A549 (cell line): ENCODE data around the gene MEX3B. TPM values are rescaled to one million over a fixed set of nuclear protein-coding genes. Genes with fewer than 3 reads are reported as not detected.
A peak's percentile ranks its signal among the peaks of the same experiment; 100 is the strongest.

Source experiments
- ATAC-seq, 2 experiments: fragments of 200-7000 bp in 1 of 2; fragments of >200 bp in 1 of 2; cut with Nextera tagmentation in 1 of 2; cut with Tn5 transposase in 1 of 2; 3 replicates each; pipeline versions ENCODE4 v1.8.0 to v1.9.1; 2018 to 2020; ENCODE audit warnings: mild to moderate bottlenecking in 1 of 2, moderate library complexity in 1 of 2
- CTCF ChIA-PET: fragments of 300-600 bp; sonication (Branson Sonifier 250); formaldehyde crosslinking; extraction: SDS; loops from one replicate; lab custom pipeline; 2021; ENCODE audit warnings: antibody characterized with exemption, inconsistent platforms; lab: Yijun Ruan, JAX
- POLR2A ChIA-PET: fragments of 350-600 bp; formaldehyde crosslinking; extraction: SDS; loops from one replicate; lab custom pipeline; 2021; ENCODE audit warnings: antibody characterized with exemption, inconsistent platforms; lab: Yijun Ruan, JAX
- DNase-seq, 2 experiments: peaks; one replicate each; pipeline versions ENCODE4 v3.0.0 to v3.0.0-alpha.2; 2011 to 2016; ENCODE audit warnings: low read depth in 1 of 2, low spot score in 1 of 2
- FAIRE-seq: peaks from 2 replicates; lab custom pipeline; 2011; peaks lifted over from hg19 to GRCh38; lab: Jason Lieb, UNC
- H3K27ac ChIP-seq, 2 experiments: fragments of >200 bp; sonication (Bioruptor Twin); formaldehyde crosslinking; 3 replicates each; pipeline ENCODE4 v1.5.1; 2016 to 2017
- H3K4me1 ChIP-seq: fragments of >200 bp; sonication (Bioruptor Twin); formaldehyde crosslinking; 3 replicates; pipeline ENCODE4 v1.6.1; 2016
- H3K4me2 ChIP-seq: fragments of >200 bp; sonication (Bioruptor Twin); formaldehyde crosslinking; 3 replicates; pipeline ENCODE4 v1.6.1; 2016
- H3K4me3 ChIP-seq: fragments of >200 bp; sonication (Bioruptor Twin); formaldehyde crosslinking; 3 replicates; pipeline ENCODE4 v1.5.1; 2016
- H3K9me3 ChIP-seq: fragments of >200 bp; sonication (Bioruptor Twin); formaldehyde crosslinking; 3 replicates; pipeline ENCODE4 v1.6.1; 2016
- BCL3 ChIP-seq: fragments of >200 bp; sonication (Bioruptor Twin); formaldehyde crosslinking; IDR thresholded peaks from 3 replicates; pipeline ENCODE4 v1.6.1; 2016
- BHLHE40 ChIP-seq: IDR thresholded peaks from 2 replicates; pipeline ENCODE4 v1.6.1; 2012; ENCODE audit warnings: low read depth, low read length, inconsistent platforms
- E2F6 ChIP-seq: IDR thresholded peaks from 2 replicates; pipeline ENCODE4 v1.6.1; 2012; ENCODE audit warnings: low read depth, borderline replicate concordance
- EHMT2 ChIP-seq: fragments of 200-600 bp; sonication (generic); IDR thresholded peaks from 2 replicates; pipeline ENCODE4 v1.6.1; 2016; ENCODE audit warnings: antibody characterized with exemption, low read depth, mild to moderate bottlenecking, moderate library complexity
- FOSL2 ChIP-seq, 2 experiments: fragments of 450-650 bp in 1 of 2; fragments of >200 bp in 1 of 2; sonication (Bioruptor Twin) in 1 of 2; formaldehyde crosslinking; IDR thresholded peaks; 2 replicates each; pipeline versions ENCODE4 v1.5.0 to v1.6.1; 2016 to 2020; ENCODE audit warnings: mild to moderate bottlenecking in 1 of 2, moderate library complexity in 1 of 2
- FOXS1 ChIP-seq: fragments of 250-450 bp; sonication (Bioruptor Pico); IDR thresholded peaks from 2 replicates; pipeline ENCODE4 v1.5.0; 2020; ENCODE audit warnings: mild to moderate bottlenecking, moderate library complexity
- JUN ChIP-seq, 2 experiments: fragments of >200 bp; sonication (Bioruptor Twin); formaldehyde crosslinking; IDR thresholded peaks; 2 replicates in 1 of 2; 3 replicates in 1 of 2; pipeline ENCODE4 v1.6.1; 2016 to 2017
- JUNB ChIP-seq: fragments of >200 bp; sonication (Bioruptor Twin); formaldehyde crosslinking; IDR thresholded peaks from 2 replicates; pipeline ENCODE4 v1.6.1; 2016
- KDM5A ChIP-seq: fragments of 200-600 bp; sonication (generic); IDR thresholded peaks from 2 replicates; pipeline ENCODE4 v1.6.1; 2016; ENCODE audit warnings: antibody characterized with exemption, mild to moderate bottlenecking
- MAFK ChIP-seq: fragments of 450-650 bp; IDR thresholded peaks from 2 replicates; pipeline ENCODE4 v1.6.1; 2014; ENCODE audit not compliant: partially characterized antibody
- NPAS2 ChIP-seq: fragments of 250-450 bp; sonication (Bioruptor Pico); IDR thresholded peaks from 2 replicates; pipeline ENCODE4 v1.8.0; 2022; ENCODE audit warnings: mild to moderate bottlenecking, moderate library complexity, borderline replicate concordance
- NR3C1 ChIP-seq: fragments of >200 bp; sonication (Bioruptor Twin); formaldehyde crosslinking; IDR thresholded peaks from 3 replicates; pipeline ENCODE4 v1.6.1; 2017
- PBX3 ChIP-seq: IDR thresholded peaks from 2 replicates; pipeline ENCODE4 v1.6.1; 2012
- POLR2AphosphoS2 ChIP-seq: conservative IDR thresholded peaks from 2 replicates; pipeline ENCODE4 v1.6.1; 2012; ENCODE audit warnings: low read length, improper control_type of control experiment, inconsistent platforms
- RAD21 ChIP-seq, 2 experiments: fragments of >200 bp in 1 of 2; sonication (Bioruptor Twin) in 1 of 2; formaldehyde crosslinking in 1 of 2; IDR thresholded peaks in 1 of 2; conservative IDR thresholded peaks in 1 of 2; 2 replicates in 1 of 2; 3 replicates in 1 of 2; pipeline ENCODE4 v1.6.1; 2012 to 2018; ENCODE audit warnings: inconsistent platforms in 1 of 2
- REST ChIP-seq: fragments of 200-600 bp; sonication (generic); IDR thresholded peaks from 2 replicates; pipeline ENCODE4 v1.6.1; 2016; ENCODE audit warnings: antibody characterized with exemption, mild to moderate bottlenecking, moderate library complexity
- RFX5 ChIP-seq: fragments of 450-650 bp; IDR thresholded peaks from 2 replicates; pipeline ENCODE4 v1.7.1; 2014; ENCODE audit warnings: antibody characterized with exemption, mild to moderate bottlenecking, moderate library complexity
- RNF2 ChIP-seq: fragments of 200-600 bp; sonication (generic); IDR thresholded peaks from 2 replicates; pipeline ENCODE4 v1.6.1; 2016; ENCODE audit warnings: low read depth, mild to moderate bottlenecking, antibody characterized with exemption, moderate library complexity, borderline replicate concordance
- USF2 ChIP-seq: fragments of 450-650 bp; IDR thresholded peaks from 2 replicates; pipeline ENCODE4 v1.6.1; 2014; ENCODE audit warnings: antibody characterized with exemption
- ZNF302 ChIP-seq: fragments of 250-450 bp; sonication (Bioruptor Pico); IDR thresholded peaks from 2 replicates; pipeline ENCODE4 v1.9.0; 2021; ENCODE audit warnings: inconsistent platforms, mild to moderate bottlenecking, moderate library complexity
- WGBS: methylation state at CpG from one replicate; pipeline ENCODE4 v1.1.6; 2017; ENCODE audit errors: missing lambda C conversion rate; 5-methylcytosine and 5-hydroxymethylcytosine counted together
- polyA plus RNA-seq, 4 experiments: library from polyadenylated mRNA; depleted of rRNA in 3 of 4; stranded (reverse); fragments of >200 nt; fragmentation: RNase III in 1 of 4; extraction: RNeasy Plus Mini Kit Qiagen cat#74134 plus additional on column Dnase treatment in 1 of 4; gene quantifications; 2 replicates in 3 of 4; 3 replicates in 1 of 4; pipeline ENCODE4 v1.2.3, GENCODE V29; 2011 to 2017

MEX3B gene
- polyA plus RNA-seq, 2 of the 4 experiments (the other 2 are of a cell fraction), result 2.3 to 4.2 TPM

GRCh38 chr15:82072926-82073537 lies 27.2 kb upstream of the MEX3B start:
- CTCF ChIA-PET, result interaction anchor here (0.9 to 1.7 kb wide), 7 partner anchors 10 to 593 kb away, joined by 3 to 8 read pairs (median 4); no protein-coding TSS in a partner anchor
- no peak for TF ChIP-seq NPAS2 (CRISPR knock-in tag)
- TF ChIP-seq BCL3, result no peak
- no peak for TF ChIP-seq RFX5
- no peak for TF ChIP-seq REST
- no peak for TF ChIP-seq JUN (IDR thresholded peaks at IDR 0.05)
- no peak for TF ChIP-seq FOSL2 (IDR thresholded peaks at IDR 0.05)
- TF ChIP-seq FOSL2 (CRISPR knock-in tag; IDR thresholded peaks at IDR 0.05), result no peak
- TF ChIP-seq E2F6, result no peak
- no peak for TF ChIP-seq USF2
- TF ChIP-seq RNF2, result no peak
- no peak for TF ChIP-seq MAFK
- TF ChIP-seq FOXS1 (CRISPR knock-in tag), result no peak
- no peak for TF ChIP-seq ZNF302 (CRISPR knock-in tag)
- TF ChIP-seq PBX3, result no peak
- TF ChIP-seq EHMT2, result no peak
- no peak for TF ChIP-seq NR3C1
- TF ChIP-seq POLR2AphosphoS2, result no peak
- TF ChIP-seq JUNB, result no peak
- TF ChIP-seq RAD21 (conservative IDR thresholded peaks at IDR 0.05 in 1 of 2, IDR thresholded peaks at IDR 0.05 in 1 of 2), result no peak
- TF ChIP-seq BHLHE40, result no peak
- TF ChIP-seq KDM5A, result no peak
- Histone ChIP-seq H3K27ac (no peak overlapping the region), H3K4me3 (no peak overlapping the region), H3K4me2 (no peak overlapping the region), H3K4me1 (no peaks in the 10 kb centered on the region), H3K9me3 (no peaks in the 10 kb centered on the region)
- WGBS, result 56% methylated on average over 5 of the region's 5 CpGs
- POLR2A ChIA-PET, result no interaction called here
- FAIRE-seq (no peak), ATAC-seq (peak in 1 of 2 experiments; percentile 18; a peak in 2 of 6 replicates), DNase-seq (no peak)
